HG03066 (cell line): ENCODE measurements around the gene ACTL6B.
"Not testable (repeated sequence)": the region's sequence is repeated elsewhere in the genome, so short reads cannot be mapped to it uniquely, and the experiment has no call there.

Experiments
- ATAC-seq: cut with Tn5 transposase; IDR thresholded peaks from one replicate; pipeline ENCODE4 v1.9.1; 2021; ENCODE audit warnings: low read depth; ENCODE audit not compliant: unreplicated experiment

Gene ACTL6B

GRCh38 chr7:100655908-100656674 is at the start of gene ACTL6B:
Gene ACTL6B (minus strand): TSS chr7:100656448. CDS start chr7:100656354, 94 bp downstream.
- no peak for ATAC-seq

- ATAC-seq = peak; percentile 55
Measured at GRCh38 chr7:100705320-100705752, 49.1 kb upstream of the ACTL6B start.

- not testable (repeated sequence) for ATAC-seq
Measured at GRCh38 chr7:100701089-100701488, 44.8 kb upstream of the ACTL6B start.

- no peak for ATAC-seq
Measured at GRCh38 chr7:100699018-100699417, 42.8 kb upstream of the ACTL6B start.

GRCh38 chr7:100696123-100696521 is 39.9 kb upstream of the ACTL6B start:
- ATAC-seq = no peak

GRCh38 chr7:100694098-100694745 is 38.0 kb upstream of the ACTL6B start, which contains the start of gene GIGYF1:
Gene GIGYF1 (minus strand): TSS chr7:100694250. CDS start chr7:100688238, 6,012 bp downstream.
- no peak for ATAC-seq

GRCh38 chr7:100693312-100694097 is 37.3 kb upstream of the ACTL6B start:
- no peak for ATAC-seq

GRCh38 chr7:100692578-100692961 is 36.3 kb upstream of the ACTL6B start:
- no peak for ATAC-seq

GRCh38 chr7:100691676-100692577 is 35.7 kb upstream of the ACTL6B start:
- no peak for ATAC-seq

- ATAC-seq = no peak
Measured at GRCh38 chr7:100689230-100690135, 33.2 kb upstream of the ACTL6B start.

GRCh38 chr7:100688326-100688860 is 32.1 kb upstream of the ACTL6B start:
- no peak for ATAC-seq

GRCh38 chr7:100687751-100688300 is 31.6 kb upstream of the ACTL6B start:
- ATAC-seq = no peak

- ATAC-seq = no peak
Measured at GRCh38 chr7:100687261-100687660, 31.0 kb upstream of the ACTL6B start.

GRCh38 chr7:100686822-100687211 is 30.6 kb upstream of the ACTL6B start:
- no peak for ATAC-seq

- ATAC-seq = no peak
Measured at GRCh38 chr7:100686201-100686821, 30.1 kb upstream of the ACTL6B start.

- no peak for ATAC-seq
Measured at GRCh38 chr7:100685631-100686145, 29.4 kb upstream of the ACTL6B start.

GRCh38 chr7:100685049-100685605 is 28.9 kb upstream of the ACTL6B start:
- no peak for ATAC-seq
